MM.1S (cell line): Measurements from ENCODE around the gene RASGRF2.

Experiments
- EZH2 ChIP-seq: fragments of 300-600 bp; sonication (generic); optimal IDR thresholded peaks from 2 replicates; pipeline ENCODE3; 2017; ENCODE audit warnings: low read depth, mild to moderate bottlenecking, antibody characterized with exemption, low read length, mixed read lengths
- EZH2phosphoT487 ChIP-seq: fragments of 300-600 bp; sonication (generic); IDR thresholded peaks from 2 replicates; pipeline ENCODE4 v1.6.1; 2018; ENCODE audit warnings: antibody characterized with exemption, low read length
- TF ChIP-seq, protein P1 (sequence below): fragments of 300-600 bp; sonication (generic); IDR thresholded peaks from 2 replicates; pipeline ENCODE4 v1.5.1; 2016; ENCODE audit warnings: antibody characterized with exemption, low read length, mixed read lengths

DNA sequence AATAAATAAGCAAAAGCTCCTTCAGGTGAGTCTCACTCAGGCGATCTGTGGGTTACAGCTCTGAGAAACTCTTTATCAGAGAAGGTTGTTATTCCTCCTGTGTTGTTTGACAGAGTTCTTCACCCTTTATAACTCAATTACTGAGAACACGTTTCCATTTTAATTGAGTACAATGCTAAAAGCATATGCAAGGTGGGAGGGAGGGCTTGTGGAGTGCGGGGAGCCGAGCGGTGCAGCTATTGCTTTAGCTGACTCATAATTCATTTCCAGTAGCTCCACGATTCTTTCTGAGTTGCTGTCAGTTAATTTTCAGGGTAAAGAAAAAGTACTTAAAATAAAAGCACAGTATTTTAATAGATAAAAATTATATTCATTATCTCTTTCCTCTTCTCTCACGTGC is 168.3 kb downstream of the RASGRF2 start:
- TF ChIP-seq, protein P1, sequence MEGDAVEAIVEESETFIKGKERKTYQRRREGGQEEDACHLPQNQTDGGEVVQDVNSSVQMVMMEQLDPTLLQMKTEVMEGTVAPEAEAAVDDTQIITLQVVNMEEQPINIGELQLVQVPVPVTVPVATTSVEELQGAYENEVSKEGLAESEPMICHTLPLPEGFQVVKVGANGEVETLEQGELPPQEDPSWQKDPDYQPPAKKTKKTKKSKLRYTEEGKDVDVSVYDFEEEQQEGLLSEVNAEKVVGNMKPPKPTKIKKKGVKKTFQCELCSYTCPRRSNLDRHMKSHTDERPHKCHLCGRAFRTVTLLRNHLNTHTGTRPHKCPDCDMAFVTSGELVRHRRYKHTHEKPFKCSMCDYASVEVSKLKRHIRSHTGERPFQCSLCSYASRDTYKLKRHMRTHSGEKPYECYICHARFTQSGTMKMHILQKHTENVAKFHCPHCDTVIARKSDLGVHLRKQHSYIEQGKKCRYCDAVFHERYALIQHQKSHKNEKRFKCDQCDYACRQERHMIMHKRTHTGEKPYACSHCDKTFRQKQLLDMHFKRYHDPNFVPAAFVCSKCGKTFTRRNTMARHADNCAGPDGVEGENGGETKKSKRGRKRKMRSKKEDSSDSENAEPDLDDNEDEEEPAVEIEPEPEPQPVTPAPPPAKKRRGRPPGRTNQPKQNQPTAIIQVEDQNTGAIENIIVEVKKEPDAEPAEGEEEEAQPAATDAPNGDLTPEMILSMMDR, result no peak
- TF ChIP-seq EZH2 (no peak), EZH2phosphoT487 (no peak)
